ENCODE results near the gene ZNF385B.
"Not testable (repeated sequence)": the region's sequence is repeated elsewhere in the genome, so short reads cannot be mapped to it uniquely, and the experiment has no call there.

ZNF385B gene

DNA sequence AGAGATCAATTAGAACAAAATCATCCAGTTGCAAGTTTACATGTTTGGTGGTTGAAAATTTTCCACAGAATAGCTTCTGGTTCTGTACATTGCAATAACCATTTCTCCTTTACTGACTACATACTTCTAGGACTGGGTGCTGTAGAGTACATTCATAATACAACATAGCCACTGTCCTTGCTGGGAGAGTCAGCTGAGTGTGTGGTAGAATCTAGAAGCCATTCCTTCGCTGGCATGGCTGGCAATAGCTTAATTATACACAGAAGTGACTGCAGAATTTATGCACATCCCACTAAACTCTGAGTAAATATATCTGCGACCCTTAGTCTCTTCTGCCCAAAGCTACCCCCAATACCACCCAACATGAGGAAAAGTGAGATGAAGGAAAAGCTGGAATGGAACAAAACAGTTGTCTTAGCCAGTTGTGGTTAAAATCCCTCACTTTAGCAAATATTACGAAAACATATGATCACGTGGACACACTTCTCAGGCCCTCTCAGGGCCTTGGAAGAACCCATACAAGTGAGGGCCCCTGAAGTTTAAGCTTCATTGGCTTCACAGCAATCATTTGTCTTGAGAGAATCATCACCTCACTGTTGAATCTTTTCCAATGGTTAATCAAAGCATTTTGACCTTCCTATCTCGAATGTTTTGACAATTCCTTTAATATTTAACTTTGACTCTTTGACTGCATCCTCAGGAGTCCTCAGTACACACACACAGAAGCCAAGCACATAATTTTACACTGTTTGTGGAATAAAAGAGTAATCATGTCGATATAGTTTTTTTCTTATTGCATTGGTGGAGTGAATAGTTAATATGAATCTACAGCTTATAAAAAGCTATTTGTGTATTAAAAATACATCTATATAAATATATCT, 225.1 kb downstream of the ZNF385B start:
- DNase-seq (ENCODE audit: low read depth in 2 of 2) = no peak

DNA sequence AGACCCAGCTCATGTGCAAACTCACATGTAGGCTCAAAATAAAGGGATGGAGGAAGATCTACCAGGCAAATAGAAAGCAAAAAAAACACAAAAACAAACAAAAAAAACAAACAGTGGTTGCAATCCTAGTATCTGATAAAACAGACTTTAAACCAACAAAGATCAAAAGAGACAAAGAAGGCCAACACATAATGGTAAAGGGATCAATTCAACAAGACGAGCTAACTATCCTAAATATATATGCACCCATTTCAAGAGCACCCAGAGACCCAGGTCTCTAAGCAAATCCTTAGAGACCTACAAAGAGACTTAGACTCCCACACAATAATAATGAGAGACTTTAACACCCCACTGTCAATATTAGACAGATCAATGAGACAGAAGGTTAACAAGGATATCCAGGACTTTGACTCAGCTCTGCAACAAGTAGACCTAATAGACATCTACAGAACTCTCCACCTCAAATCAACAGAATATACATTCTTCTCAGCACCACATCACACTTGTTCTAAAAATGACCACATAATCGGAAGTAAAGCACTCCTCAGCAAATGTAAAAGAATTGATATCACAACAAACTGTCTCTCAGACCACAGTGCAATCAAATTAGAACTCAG, 229.5 kb downstream of the ZNF385B start:
- DNase-seq (ENCODE audit: low read depth in 2 of 2) = not testable (repeated sequence)

DNA sequence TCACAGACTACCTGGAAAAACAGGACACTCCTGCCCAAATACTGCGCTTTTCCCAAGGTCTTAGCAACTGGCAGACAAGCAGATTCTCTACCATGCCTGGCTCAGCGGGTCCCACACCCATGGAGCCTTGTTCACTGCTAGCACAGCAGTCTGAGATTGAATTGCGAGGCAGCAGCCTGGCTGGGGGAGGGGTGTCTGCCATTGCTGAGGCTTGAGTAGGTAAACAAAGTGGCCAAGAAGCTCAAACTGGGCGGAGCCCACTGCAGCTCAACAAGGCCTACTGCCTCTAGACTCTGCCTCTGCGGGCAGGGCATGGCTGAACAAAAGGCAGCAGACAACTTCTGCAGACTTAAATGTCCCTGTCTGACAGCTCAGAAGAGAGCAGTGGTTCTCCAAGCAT, 231.6 kb downstream of the ZNF385B start:
- not testable (repeated sequence) for DNase-seq (ENCODE audit: low read depth in 2 of 2)

DNA sequence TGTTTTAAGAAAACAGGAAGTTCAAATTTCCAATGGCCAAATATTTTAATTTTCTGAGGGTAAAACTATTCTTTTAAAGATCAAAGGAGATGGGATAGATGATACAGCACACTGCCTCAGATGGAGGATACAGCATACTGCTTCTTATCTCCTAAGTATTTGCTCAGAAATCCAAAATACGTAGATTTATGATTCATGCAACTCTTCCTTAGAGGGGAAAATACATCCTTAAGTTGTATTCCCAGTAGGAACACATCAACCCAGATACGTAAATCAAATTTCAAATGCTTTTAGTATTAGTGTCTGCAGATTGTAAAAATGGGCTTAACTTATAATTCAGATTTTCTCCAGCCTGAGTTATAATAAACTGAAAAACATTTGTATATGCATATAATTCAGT, 235.2 kb downstream of the ZNF385B start:
- DNase-seq (ENCODE audit: low read depth in 2 of 2) = no peak

DNA sequence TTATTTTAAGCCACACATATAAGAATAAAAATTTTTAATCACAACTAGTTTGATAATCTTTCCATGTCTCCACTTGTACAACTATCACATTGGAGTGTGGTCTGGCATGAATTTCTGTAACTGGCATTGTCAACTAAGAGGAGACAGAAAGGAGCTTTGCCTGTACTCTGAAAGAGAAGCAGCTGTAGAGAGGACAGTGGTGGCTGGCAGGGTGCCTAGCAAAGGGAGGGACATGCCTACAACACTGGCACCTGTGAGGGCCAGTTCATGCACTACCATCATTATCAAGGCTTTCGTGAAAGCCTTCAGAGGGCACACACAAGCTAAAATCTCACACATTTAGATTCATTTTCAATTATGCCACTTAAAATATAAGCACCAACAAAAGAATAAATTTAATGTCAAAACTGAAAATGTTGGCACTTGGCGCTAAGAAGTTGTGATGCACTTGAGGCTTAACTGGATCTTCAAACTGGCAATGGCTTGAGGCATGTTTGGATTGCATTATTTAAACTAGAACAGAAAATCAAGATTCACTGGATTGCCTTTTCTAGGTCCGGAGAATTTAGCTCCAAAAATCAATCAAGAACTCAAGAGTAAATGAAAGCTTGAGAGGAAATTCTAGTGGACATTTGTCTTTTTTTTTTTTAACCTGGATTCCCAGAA, 238.6 kb downstream of the ZNF385B start:
- no peak for DNase-seq (ENCODE audit: low read depth in 2 of 2)

DNA sequence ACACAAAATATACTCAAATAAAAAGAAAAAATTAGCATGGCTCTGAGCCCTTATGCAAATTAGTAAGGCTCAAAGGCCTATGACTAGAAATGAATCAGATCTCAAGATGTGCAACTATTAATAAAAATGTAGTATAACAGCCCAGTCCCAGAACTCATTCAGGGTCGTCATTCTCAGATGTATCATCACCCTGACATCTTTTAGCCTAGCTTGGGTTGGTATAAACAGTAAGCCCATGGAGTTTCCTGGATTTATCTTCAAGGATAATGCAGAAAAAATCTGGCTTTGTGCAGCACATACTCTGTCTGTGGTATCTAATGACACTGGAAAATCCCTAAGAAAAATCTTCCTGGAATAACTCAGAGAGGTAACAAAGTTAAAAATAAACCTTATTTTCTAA, 239.3 kb downstream of the ZNF385B start:
- DNase-seq (ENCODE audit: low read depth in 2 of 2) = no peak

DNA sequence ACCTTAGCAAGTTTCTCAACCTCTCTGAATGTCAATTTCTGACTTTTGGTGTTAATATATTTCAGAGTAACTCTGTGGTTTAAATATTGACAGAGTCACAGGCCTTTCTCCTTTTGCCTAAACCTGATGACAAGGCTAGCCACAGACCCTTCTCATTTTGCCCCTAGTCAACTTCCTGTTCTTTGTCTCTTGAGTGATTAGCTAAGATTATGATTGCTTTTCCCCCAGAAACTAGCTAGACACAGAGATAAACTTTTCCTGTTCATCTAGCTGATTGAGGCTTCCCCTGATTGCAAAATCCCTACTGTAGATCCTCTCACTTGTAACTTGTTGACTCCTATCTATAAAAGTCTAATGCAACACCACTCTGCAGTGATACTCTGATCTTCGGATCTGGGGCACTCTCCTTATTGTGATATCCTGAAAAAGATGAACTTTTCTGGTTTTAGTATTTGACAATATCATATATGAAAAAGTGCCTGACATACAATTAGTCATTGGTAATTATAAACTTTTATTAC, 241.4 kb downstream of the ZNF385B start:
- DNase-seq (ENCODE audit: low read depth in 2 of 2) = no peak

DNA sequence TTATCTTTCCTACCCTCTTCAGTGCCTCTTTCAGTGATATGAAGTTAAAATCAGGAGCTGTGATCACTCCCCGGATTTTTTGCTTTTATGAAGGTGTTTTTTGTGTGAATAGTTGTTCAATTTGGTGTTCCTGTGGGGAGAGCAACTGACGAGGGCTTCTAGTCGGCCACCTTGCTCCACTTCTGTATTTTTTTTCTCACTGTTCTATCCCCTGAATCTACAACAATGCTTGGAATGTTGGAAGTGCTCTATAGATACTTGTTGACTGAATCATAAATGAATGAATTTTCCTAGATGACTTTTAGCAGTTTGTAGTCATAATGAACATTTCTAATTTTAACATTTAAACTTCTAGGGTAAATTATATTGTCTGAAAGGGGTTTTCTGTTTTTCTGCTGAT, 247.3 kb downstream of the ZNF385B start:
- no peak for DNase-seq (ENCODE audit: low read depth in 2 of 2)

DNA sequence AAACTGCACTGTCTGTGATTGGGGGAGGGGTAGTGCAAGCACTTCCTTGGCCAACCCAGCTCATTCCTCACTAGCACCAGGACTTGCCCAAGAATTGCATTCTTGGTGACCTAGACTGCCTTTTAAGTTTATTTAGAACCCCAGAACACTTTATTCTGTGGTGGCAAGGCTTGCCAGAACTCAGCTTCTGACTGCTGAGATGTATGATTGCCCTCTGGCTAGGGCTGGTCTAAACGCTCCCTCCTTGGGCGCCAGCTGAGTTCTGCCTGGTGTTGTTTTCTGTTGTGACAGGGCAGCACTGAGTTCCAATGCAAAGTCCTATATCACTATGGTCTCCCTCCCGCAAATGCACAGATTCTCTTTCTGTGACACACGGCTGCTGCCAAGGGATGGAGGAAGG, 247.7 kb downstream of the ZNF385B start:
- DNase-seq (ENCODE audit: low read depth in 2 of 2) = no peak

DNA sequence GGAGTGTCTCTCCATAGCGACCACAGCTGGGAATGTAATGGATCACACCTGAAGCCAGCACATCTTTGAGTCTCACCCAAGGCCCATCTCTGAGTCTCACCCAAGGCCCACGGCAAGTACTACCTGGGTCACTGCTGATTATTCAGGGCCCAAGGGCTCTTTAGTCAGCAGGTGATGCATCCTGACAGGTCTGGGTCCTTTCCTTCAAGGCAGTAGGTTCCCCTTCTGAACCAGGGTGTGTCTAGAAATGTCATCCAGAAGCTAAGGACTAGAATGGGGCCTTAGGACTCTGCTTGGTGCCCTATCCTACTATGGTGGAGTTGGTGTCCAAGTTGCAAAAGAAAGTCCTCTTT, 248.1 kb downstream of the ZNF385B start:
- no peak for DNase-seq (ENCODE audit: low read depth in 2 of 2)

DNA sequence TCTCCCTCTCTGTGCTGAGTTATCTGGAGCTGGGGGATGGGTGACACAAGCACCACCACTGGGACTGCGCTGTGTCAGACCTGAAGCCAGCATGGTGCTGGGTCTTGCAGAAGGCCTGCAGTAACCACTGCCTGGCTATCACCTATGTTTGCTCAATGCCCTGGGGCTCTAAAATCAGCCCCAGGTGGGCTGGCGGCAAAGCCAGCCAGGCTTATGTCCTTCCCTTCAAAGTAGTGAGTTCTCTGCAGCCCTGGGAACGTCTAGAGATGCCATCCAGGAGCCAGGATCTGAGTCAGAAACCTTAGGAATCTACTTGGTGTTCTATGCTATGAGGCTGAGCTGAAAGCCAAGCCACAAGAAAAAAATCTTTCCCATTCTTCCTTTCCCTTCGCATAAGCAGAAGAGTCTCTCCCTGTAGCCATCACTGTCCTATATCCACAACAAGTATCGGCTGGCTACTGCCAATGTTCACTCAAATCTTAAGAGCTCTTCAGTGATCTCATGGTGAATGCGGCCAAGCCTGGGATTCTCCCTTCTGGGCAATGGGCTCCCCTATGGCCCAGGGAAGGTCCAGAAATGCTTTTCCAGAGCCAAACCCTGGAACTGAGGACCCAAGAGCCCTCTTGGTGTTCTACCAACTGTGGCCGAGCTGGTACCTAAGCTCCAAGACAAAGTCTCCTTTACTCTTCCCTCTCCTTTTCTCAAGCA, 248.7 kb downstream of the ZNF385B start:
- no peak for DNase-seq (ENCODE audit: low read depth in 2 of 2)

DNA sequence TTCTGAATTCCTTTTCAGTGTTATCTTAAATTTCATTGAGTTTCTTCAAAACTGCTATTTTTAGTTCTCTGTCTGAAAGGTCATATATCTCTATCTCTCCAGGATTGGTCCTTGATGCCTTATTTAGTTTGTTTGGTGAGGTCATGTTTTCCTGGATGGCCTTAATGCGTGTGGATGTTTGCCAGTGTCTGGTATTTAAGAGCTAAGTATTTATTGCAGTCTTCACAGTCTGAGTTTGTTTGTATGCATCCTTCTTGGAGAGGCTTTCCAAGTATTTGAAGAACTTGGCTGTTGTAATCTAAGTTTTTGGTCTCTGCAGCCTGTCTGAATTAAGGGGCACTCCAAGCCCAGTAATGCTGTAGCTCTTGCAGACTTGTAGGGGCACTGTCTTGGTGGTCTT, 249.3 kb downstream of the ZNF385B start:
- DNase-seq (ENCODE audit: low read depth in 2 of 2) = no peak

DNA sequence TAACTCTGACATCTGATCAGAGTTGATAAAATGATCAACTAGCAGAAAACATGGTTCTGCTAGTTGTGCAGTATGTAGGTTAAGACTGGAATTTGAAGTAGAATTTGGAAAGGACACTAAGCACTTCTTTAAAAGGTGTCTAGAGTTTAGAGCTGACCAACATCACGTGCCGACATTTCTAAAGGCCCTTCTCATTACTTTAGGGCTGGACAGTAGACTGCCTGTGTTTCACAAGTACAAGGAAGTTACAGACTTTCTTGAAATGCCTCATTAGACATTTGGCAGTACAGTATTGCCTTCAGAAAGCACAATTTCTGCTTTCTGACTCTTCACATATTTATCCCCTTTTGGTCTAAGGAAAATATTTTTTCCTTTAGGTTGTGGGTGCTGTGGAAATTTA, 255.3 kb downstream of the ZNF385B start:
- no peak for DNase-seq (ENCODE audit: low read depth in 2 of 2)

DNA sequence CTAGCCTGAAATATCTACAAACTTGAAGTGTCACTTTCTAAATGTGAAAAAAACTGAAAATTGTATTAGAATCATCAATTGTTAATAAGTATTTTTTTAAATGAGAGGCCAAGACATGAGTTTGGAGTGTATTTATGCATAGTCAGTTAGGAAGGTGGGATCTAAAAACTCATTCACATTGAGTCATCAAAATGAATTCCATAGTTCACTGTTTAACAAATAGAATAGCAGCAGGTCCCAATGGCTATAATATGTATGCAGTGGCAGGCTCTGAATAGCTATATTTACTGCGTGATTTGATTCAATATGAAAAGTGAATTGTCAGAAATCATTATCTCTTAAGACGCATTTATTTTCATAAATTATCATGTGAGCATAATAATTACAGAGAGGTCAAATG, 256.1 kb downstream of the ZNF385B start:
- DNase-seq (ENCODE audit: low read depth in 2 of 2) = no peak

DNA sequence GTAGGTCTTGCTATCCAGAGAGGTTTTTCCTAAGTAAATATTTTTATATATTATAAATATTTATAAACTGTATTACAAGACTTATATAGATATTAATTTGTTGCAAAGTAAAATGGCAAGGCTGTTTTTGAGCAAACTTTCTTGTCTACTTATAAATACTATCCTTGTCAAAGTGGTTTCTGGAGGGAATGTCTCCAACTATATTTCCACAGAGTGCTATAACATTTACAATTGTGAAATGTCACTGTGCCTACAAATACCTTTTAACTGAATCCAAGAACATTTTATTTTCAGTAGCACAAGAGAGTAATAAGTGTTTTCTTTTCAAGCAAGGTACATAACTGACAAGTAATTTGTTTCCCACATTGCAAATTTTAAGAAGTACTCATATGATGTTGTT, 256.8 kb downstream of the ZNF385B start:
- no peak for DNase-seq (ENCODE audit: low read depth in 2 of 2)

DNA sequence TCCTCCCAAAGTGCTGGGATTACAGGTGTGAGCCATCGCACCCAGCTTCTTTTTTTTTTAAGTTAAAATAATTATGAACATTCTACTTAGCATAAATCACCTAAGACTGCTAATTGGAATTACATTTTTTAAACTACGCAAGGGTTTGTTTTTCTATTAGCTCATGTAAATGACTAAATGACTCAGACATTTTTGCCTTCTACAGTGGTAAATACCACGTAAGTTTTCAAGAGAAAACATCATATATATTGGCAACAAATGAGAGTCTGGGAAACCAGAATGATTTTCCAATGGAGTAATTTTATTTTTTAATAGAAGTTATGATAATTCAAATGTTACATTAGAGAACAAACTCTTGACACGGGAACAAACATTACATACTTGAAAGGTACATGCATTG, 259.0 kb downstream of the ZNF385B start:
- no peak for DNase-seq (ENCODE audit: low read depth in 2 of 2)

DNA sequence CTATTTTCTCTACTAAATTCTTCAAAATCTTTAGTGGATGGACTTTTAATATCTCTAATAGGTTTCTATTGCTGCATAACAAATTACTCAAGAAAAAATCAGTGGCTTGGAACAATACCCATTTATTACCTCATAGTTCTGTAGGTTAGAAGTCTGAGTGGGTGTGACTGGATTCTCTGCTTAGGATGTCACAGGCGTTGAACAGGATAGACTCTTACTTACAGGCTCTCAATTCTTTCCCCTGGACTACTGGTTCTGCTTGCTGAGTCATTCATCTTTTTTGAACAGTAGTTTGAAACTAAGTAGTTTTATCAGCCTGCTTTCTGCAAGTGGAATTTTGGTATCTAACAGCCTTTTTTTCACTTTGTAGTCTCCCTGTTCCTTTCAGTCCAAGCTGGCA, 265.4 kb downstream of the ZNF385B start:
- no peak for DNase-seq (ENCODE audit: low read depth in 2 of 2)

DNA sequence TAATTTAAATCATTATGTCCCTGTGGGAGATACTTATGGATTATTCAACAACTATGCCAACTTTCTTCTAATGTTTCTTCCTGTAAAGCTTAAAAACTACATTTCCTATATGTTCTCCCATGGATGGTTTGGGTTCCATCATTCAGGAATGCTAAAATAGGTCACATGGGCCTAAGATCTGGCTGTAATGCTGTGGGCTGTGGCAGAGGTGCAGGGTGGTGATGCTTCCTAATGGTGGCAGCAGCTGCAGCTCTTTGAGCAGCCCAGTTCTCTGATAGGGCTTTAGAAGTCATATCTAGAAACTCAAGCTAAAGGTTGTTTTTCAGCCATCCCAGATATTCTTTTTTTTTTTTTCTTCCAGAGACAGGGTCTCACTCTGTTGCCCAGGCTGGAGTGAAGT, 266.1 kb downstream of the ZNF385B start:
- DNase-seq (ENCODE audit: low read depth in 2 of 2) = no peak

DNA sequence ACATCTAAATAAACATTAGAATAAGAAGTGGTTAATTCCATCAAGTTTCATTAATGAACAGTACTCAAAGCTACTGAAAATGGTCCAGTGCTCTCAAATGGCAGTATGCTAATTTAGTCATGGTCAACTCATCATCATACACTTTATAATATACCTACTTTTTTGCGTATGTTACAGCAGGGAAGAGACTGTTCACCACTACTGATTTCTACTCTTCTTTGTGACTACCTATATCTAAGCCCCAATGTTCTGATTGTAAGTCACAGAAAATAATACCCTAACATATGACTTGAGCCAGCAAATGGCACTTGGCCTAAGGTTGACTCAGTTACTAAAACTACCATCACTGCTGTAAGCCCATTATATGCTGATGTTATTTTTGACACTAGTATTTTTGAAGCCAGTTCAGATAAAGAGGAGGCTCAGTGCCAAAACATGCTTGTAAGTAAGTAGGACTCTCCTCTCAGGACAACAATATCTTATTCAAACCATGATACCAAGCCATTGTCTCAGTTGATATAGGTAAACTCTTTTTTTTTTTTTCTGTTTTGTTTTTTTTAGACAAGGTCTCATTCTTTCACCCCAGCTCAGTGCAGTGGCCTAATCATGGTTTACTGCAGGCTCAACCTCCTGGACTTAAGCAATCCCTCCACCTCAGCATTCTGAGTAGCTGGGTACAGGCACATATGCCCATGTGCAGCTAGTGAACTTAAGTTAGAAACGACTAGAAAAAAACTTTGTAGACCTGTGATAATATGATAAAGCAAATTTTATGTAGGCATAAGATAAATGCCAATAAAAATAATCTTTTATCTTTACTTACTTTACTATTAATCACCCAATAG, 266.9 kb downstream of the ZNF385B start:
- no peak for DNase-seq (ENCODE audit: low read depth in 2 of 2)

DNA sequence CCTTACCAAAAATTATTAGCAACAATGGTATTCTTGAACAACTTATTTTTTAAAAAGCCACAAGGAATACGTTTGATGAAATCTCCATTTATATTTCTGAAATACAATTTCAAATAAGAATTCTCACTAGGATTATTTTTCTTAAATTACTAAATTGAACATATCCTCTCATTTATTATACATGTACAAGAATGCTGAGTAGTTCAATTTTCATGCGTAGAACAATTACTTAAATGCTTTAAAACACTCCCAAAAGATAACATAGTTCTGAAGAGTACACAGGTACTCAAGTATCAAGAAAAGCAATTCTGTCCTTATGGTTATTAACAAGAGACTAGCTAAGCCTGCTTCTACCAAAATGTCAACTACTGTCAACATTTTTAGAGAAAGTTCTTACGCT, 268.1 kb downstream of the ZNF385B start:
- DNase-seq (ENCODE audit: low read depth in 2 of 2) = no peak

Data from stimulated activated CD4-positive, alpha-beta T cell treated with anti-CD3 and anti-CD28 coated beads, Interleukin-15, amount 100 ng/mL, for 48 hours (primary cell).